Measurements from ENCODE around the gene LCE1A. TPM values are rescaled to one million over a fixed set of nuclear protein-coding genes. Genes with fewer than 3 reads are reported as not detected.

Gene LCE1A
- total and polyA plus RNA-seq, 4 experiments from 2014 or later, result not detected

GRCh38 chr1:152806576-152806975, 20.7 kb upstream of the LCE1A start, which contains the start of gene LCE1C:
Gene LCE1C (minus strand): TSS chr1:152806651. CDS start chr1:152805478, 1,173 bp downstream.
- Histone ChIP-seq H3K4me3 (ENCODE audit: low read length in 2 of 2) (no peak within 1 kb of the TSS), H3K27me3 (ENCODE audit: insufficient read depth, low read length) (no peaks in the 10 kb centered on the region), H3K4me1 (ENCODE audit: insufficient read depth, low read length) (no peaks in the 10 kb centered on the region), H3K27ac (ENCODE audit: low read depth, low read length) (no peak within 1 kb of the TSS), H3K36me3 (ENCODE audit: insufficient read depth, low read length) (no peaks in the 10 kb centered on the region), H3K9me3 (ENCODE audit: control insufficient read depth in 1 of 2, low read length in 2 of 2) (no peaks in the 10 kb centered on the region)
- peaks cover 18 to 25% of the 10 kb centered on the region in 2 donors for H3K27me3 Mint-ChIP-seq
- intact Hi-C loops (cut with micrococcal nuclease), result no loop called here
- ChIA-PET POLR2A (ENCODE audit: partially characterized antibody) (no interaction called here), CTCF (ENCODE audit: partially characterized antibody) (no interaction called here)
- H3K4me3 Mint-ChIP-seq, result no peak within 1 kb of the TSS
- H3K4me1 Mint-ChIP-seq, result no peaks in the 10 kb centered on the region
- H3K36me3 Mint-ChIP-seq, result no peaks in the 10 kb centered on the region
- no peak for DNase-seq
- peaks cover 0 to 2% (median 0%) of the 10 kb centered on the region in 8 donors for H3K9me3 Mint-ChIP-seq
- no peak within 1 kb of the TSS for H3K27ac Mint-ChIP-seq

DNA sequence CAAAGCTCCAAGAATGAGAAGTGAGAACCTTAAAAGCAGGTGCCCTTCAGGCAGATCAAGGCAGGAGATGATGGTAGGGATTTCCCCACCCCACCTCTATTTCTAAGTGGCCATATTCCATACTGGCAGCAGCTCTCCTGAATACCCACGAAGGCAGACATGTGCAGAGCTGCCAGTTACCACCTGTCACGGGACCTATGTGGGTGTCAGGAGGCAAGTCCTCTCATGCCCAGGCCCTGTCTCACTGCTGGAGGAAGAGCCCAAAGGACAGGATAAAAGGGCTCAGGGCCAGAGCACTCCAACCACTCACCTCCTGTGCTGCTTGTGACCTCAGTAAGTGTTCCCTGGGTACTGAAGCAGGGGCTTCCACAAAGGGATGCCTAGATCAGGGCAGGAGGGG, 16.2 kb upstream of the LCE1A start:
- Mint-ChIP-seq H3K4me3 (no peak overlapping the region), H3K27ac (no peak overlapping the region), H3K9me3 (peaks cover 0 to 2% (median 0%) of the 10 kb centered on the region in 8 donors), H3K36me3 (no peaks in the 10 kb centered on the region), H3K27me3 (peaks cover 3 to 13% of the 10 kb centered on the region in 2 donors), H3K4me1 (no peaks in the 10 kb centered on the region)
- Histone ChIP-seq H3K4me1 (ENCODE audit: insufficient read depth, low read length) (no peaks in the 10 kb centered on the region), H3K9me3 (ENCODE audit: control insufficient read depth in 1 of 2, low read length in 2 of 2) (no peaks in the 10 kb centered on the region), H3K27me3 (ENCODE audit: insufficient read depth, low read length) (no peaks in the 10 kb centered on the region), H3K36me3 (ENCODE audit: insufficient read depth, low read length) (no peaks in the 10 kb centered on the region), H3K27ac (ENCODE audit: low read depth, low read length) (no peak overlapping the region), H3K4me3 (ENCODE audit: low read length in 2 of 2) (no peak overlapping the region)
- intact Hi-C loops (cut with micrococcal nuclease), result no loop called here
- ChIA-PET CTCF (ENCODE audit: partially characterized antibody) (no interaction called here), POLR2A (ENCODE audit: partially characterized antibody) (no interaction called here)
- no peak for DNase-seq

- H3K4me3 Mint-ChIP-seq, result no peak within 1 kb of the TSS
- H3K27ac Mint-ChIP-seq, result no peak within 1 kb of the TSS
- no peaks in the 10 kb centered on the region for H3K4me1 Mint-ChIP-seq
Observed at GRCh38 chr1:152811671-152812070, 15.6 kb upstream of the LCE1A start, which contains the start of gene LCE1B. Gene LCE1B (plus strand): TSS chr1:152811971. CDS start chr1:152812447, 476 bp downstream.

DNA sequence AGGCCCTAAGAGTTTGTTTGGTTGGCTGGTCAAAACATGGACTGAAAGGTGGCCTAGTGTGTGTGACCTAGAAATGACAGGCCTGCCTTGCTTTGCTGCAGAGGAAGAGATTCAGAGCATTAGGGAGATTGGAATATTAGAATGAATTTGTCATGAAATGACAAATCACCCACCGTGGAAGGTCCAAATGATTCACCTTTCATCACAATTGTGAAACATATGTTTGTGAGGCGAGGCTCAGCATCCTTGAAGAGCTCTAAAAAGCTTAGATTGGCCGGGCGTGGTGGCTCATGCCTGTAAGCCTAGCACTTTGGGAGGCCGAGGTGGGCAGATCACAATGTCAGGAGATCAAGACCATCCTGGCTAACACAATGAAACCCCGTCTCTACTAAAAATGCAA, 10.0 kb upstream of the LCE1A start:
- CTCF ChIA-PET (ENCODE audit: partially characterized antibody), result no interaction called here
- no peaks in the 10 kb centered on the region for H3K9me3 Mint-ChIP-seq
- Histone ChIP-seq H3K4me3 (ENCODE audit: low read length in 2 of 2) (no peak overlapping the region), H3K27me3 (ENCODE audit: insufficient read depth, low read length) (no peaks in the 10 kb centered on the region), H3K27ac (ENCODE audit: low read depth, low read length) (no peak overlapping the region), H3K9me3 (ENCODE audit: control insufficient read depth in 1 of 2, low read length in 2 of 2) (no peaks in the 10 kb centered on the region), H3K36me3 (ENCODE audit: insufficient read depth, low read length) (no peaks in the 10 kb centered on the region), H3K4me1 (ENCODE audit: insufficient read depth, low read length) (no peaks in the 10 kb centered on the region)
- DNase-seq, result no peak
- H3K4me3 Mint-ChIP-seq, result no peak overlapping the region
- H3K27ac Mint-ChIP-seq, result no peak overlapping the region
- POLR2A ChIA-PET (ENCODE audit: partially characterized antibody), result no interaction called here
- H3K4me1 Mint-ChIP-seq, result no peaks in the 10 kb centered on the region
- H3K36me3 Mint-ChIP-seq, result no peaks in the 10 kb centered on the region
- intact Hi-C loops (cut with micrococcal nuclease), result no loop called here
- H3K27me3 Mint-ChIP-seq, result peaks cover 4 to 5% of the 10 kb centered on the region in 2 donors

More at GRCh38 chr1:152811671-152812070, 15.6 kb upstream of the LCE1A start, which contains the start of gene LCE1B:
- no peak for DNase-seq
- Histone ChIP-seq H3K27me3 (ENCODE audit: insufficient read depth, low read length) (no peaks in the 10 kb centered on the region), H3K36me3 (ENCODE audit: insufficient read depth, low read length) (no peaks in the 10 kb centered on the region), H3K4me3 (ENCODE audit: low read length in 2 of 2) (no peak within 1 kb of the TSS), H3K4me1 (ENCODE audit: insufficient read depth, low read length) (no peaks in the 10 kb centered on the region), H3K27ac (ENCODE audit: low read depth, low read length) (no peak within 1 kb of the TSS), H3K9me3 (ENCODE audit: control insufficient read depth in 1 of 2, low read length in 2 of 2) (no peaks in the 10 kb centered on the region)
- Mint-ChIP-seq H3K27me3 (peaks cover 3 to 13% of the 10 kb centered on the region in 2 donors), H3K9me3 (peaks cover 0 to 2% (median 0%) of the 10 kb centered on the region in 8 donors), H3K36me3 (no peaks in the 10 kb centered on the region)
- POLR2A ChIA-PET (ENCODE audit: partially characterized antibody), result no interaction called here
- intact Hi-C loops (cut with micrococcal nuclease), result no loop called here
- CTCF ChIA-PET (ENCODE audit: partially characterized antibody), result no interaction called here

GRCh38 chr1:152823294-152823693, 4.0 kb upstream of the LCE1A start:
- ChIA-PET POLR2A (ENCODE audit: partially characterized antibody) (no interaction called here), CTCF (ENCODE audit: partially characterized antibody) (no interaction called here)
- Mint-ChIP-seq H3K4me1 (no peaks in the 10 kb centered on the region), H3K27ac (no peak overlapping the region), H3K4me3 (no peak overlapping the region), H3K9me3 (peaks cover 0 to 4% (median 0%) of the 10 kb centered on the region in 8 donors), H3K36me3 (no peaks in the 10 kb centered on the region), H3K27me3 (peaks cover 18 to 20% of the 10 kb centered on the region in 2 donors)
- H3K4me1 ChIP-seq (ENCODE audit: insufficient read depth, low read length), result no peaks in the 10 kb centered on the region
- H3K4me3 ChIP-seq (ENCODE audit: low read length in 2 of 2), result no peak overlapping the region
- DNase-seq, result no peak
- intact Hi-C loops (cut with micrococcal nuclease), result no loop called here
- H3K36me3 ChIP-seq (ENCODE audit: insufficient read depth, low read length), result no peaks in the 10 kb centered on the region
- H3K9me3 ChIP-seq (ENCODE audit: control insufficient read depth in 1 of 2, low read length in 2 of 2), result no peaks in the 10 kb centered on the region
- H3K27ac ChIP-seq (ENCODE audit: low read depth, low read length), result no peak overlapping the region
- H3K27me3 ChIP-seq (ENCODE audit: insufficient read depth, low read length), result no peaks in the 10 kb centered on the region

DNA sequence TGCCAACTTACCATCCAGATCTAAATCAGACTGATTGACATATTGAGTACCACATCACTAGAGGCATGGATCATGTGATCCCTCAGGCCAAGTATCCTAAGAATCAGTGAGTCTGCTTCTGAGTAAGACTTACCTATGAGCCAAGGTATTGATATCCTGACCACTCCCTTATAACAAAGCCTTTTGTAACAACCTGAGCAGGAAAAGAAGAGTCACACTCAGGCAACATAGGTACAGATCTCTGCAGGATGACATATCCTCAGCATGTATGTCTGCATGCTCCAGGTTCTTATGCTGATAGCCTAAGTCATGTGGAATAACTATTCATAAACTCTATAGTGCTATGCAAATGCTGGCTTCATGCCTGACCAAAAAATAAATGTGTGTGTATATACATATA, 2.3 kb upstream of the LCE1A start:
- POLR2A ChIA-PET (ENCODE audit: partially characterized antibody), result no interaction called here
- H3K36me3 Mint-ChIP-seq, result no peaks in the 10 kb centered on the region
- H3K4me3 Mint-ChIP-seq, result no peak overlapping the region
- peaks cover 0 to 4% (median 0%) of the 10 kb centered on the region in 8 donors for H3K9me3 Mint-ChIP-seq
- no peak for DNase-seq
- CTCF ChIA-PET (ENCODE audit: partially characterized antibody), result no interaction called here
- H3K4me1 ChIP-seq (ENCODE audit: insufficient read depth, low read length), result no peaks in the 10 kb centered on the region
- H3K27ac ChIP-seq (ENCODE audit: low read depth, low read length), result no peak overlapping the region
- H3K9me3 ChIP-seq (ENCODE audit: control insufficient read depth in 1 of 2, low read length in 2 of 2), result no peaks in the 10 kb centered on the region
- H3K27me3 Mint-ChIP-seq, result peaks cover 20 to 21% of the 10 kb centered on the region in 2 donors
- no peaks in the 10 kb centered on the region for H3K27me3 ChIP-seq (ENCODE audit: insufficient read depth, low read length)
- no peaks in the 10 kb centered on the region for H3K4me1 Mint-ChIP-seq
- no peaks in the 10 kb centered on the region for H3K36me3 ChIP-seq (ENCODE audit: insufficient read depth, low read length)
- intact Hi-C loops (cut with micrococcal nuclease), result no loop called here
- no peak overlapping the region for H3K4me3 ChIP-seq (ENCODE audit: low read length in 2 of 2)
- no peak overlapping the region for H3K27ac Mint-ChIP-seq

DNA sequence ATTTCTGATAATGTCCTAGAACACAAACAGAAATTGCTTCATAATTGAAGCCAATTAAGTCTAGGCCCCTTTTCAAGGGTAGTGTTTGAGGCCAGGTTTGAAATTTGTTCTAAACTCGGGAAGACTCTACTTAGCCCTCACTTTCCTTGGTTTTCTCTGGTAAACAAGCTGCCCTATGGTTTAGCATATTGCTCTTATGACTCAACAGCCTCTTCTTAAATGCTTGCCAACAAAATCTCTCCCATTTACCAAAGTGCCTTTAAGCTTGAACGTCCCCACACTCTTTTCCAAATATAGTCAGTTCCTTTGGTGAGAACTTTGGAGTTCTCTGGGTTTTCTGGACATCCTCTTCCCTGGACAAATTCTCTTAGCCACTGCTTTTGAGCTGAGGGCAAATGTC, 9.6 kb downstream of the LCE1A start:
- ChIA-PET POLR2A (ENCODE audit: partially characterized antibody) (no interaction called here), CTCF (ENCODE audit: partially characterized antibody) (no interaction called here)
- intact Hi-C loops (cut with micrococcal nuclease), result no loop called here

DNA sequence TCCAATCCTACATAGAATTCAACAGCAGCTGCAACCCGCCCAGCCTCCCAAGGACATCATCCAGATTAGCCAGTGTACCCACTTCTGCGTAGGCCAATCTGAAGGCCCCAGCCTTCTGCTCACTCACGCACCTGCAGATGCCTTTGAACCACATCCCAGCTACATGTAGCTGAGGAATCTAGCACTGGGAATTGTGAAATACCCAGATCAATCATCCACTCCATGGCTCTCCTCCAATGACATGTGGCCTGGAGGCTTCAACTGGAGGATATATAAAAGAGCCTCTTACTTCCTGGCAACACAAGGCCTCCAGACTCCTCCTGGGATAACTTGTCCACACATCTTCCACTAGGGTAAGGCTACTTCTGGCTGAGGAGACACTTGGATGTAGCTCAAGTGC, 15.3 kb downstream of the LCE1A start, which contains the start of gene LCE6A:
TSS of gene LCE6A (plus strand) at position 301 of the 400 bp plus-strand sequence. CDS start 665 bp downstream, outside the sequence.
- CTCF ChIA-PET (ENCODE audit: partially characterized antibody), result no interaction called here
- H3K4me1 ChIP-seq (ENCODE audit: insufficient read depth, low read length), result no peaks in the 10 kb centered on the region

More for the DNA sequence above, 9.6 kb downstream of the LCE1A start:
- Histone ChIP-seq H3K27ac (ENCODE audit: low read depth, low read length) (no peak overlapping the region), H3K27me3 (ENCODE audit: insufficient read depth, low read length) (peaks cover 5% of the 10 kb centered on the region), H3K36me3 (ENCODE audit: insufficient read depth, low read length) (no peaks in the 10 kb centered on the region), H3K4me1 (ENCODE audit: insufficient read depth, low read length) (no peaks in the 10 kb centered on the region), H3K9me3 (ENCODE audit: control insufficient read depth in 1 of 2, low read length in 2 of 2) (no peaks in the 10 kb centered on the region), H3K4me3 (ENCODE audit: low read length in 2 of 2) (no peak overlapping the region)
- no peak overlapping the region for H3K4me3 Mint-ChIP-seq
- H3K27me3 Mint-ChIP-seq, result peaks cover 5 to 10% of the 10 kb centered on the region in 2 donors
- H3K36me3 Mint-ChIP-seq, result no peaks in the 10 kb centered on the region
- H3K4me1 Mint-ChIP-seq, result no peaks in the 10 kb centered on the region
- H3K9me3 Mint-ChIP-seq, result peaks cover 0 to 4% (median 0%) of the 10 kb centered on the region in 8 donors
- DNase-seq, result no peak
- no peak overlapping the region for H3K27ac Mint-ChIP-seq

More for the DNA sequence above, 15.3 kb downstream of the LCE1A start, which contains the start of gene LCE6A:
- H3K27ac ChIP-seq (ENCODE audit: low read depth, low read length), result no peak within 1 kb of the TSS
- POLR2A ChIA-PET (ENCODE audit: partially characterized antibody), result no interaction called here
- Mint-ChIP-seq H3K4me1 (no peaks in the 10 kb centered on the region), H3K4me3 (no peak within 1 kb of the TSS), H3K27me3 (peaks cover 6 to 11% of the 10 kb centered on the region in 2 donors), H3K9me3 (no peaks in the 10 kb centered on the region), H3K27ac (no peak within 1 kb of the TSS), H3K36me3 (no peaks in the 10 kb centered on the region)
- no peak within 1 kb of the TSS for H3K4me3 ChIP-seq (ENCODE audit: low read length in 2 of 2)
- intact Hi-C loops (cut with micrococcal nuclease), result no loop called here
- H3K36me3 ChIP-seq (ENCODE audit: insufficient read depth, low read length), result no peaks in the 10 kb centered on the region
- no peaks in the 10 kb centered on the region for H3K9me3 ChIP-seq (ENCODE audit: control insufficient read depth in 1 of 2, low read length in 2 of 2)
- peaks cover 5% of the 10 kb centered on the region for H3K27me3 ChIP-seq (ENCODE audit: insufficient read depth, low read length)
- DNase-seq, result no peak

Data from CD4-positive, alpha-beta memory T cell (primary cell).